Heart left ventricle (tissue), 16 donors: Measurements from ENCODE around the gene MACC1. TPM values are rescaled to one million over a fixed set of nuclear protein-coding genes. Genes with fewer than 3 reads are reported as not detected.

Experiments used
- ATAC-seq, 4 donors: fragments of 200-7000 bp; cut with Tn5 transposase; one replicate each; pipeline ENCODE4 v1.9.1; 2020 to 2022; ENCODE audit warnings: moderate library complexity in 4 of 4, mild to moderate bottlenecking in 3 of 4, moderate number of reproducible peaks in 1 of 4
- DNase-seq, 5 donors: peaks; one replicate each; pipeline ENCODE4 v3.0.0-alpha.2; 2020
- H3K27ac ChIP-seq, 12 donors: fragments of 200-600 bp; sonication (generic) in 4 of 12; one replicate each; pipeline versions ENCODE4 v1.5.0 to v1.8.0; 2016 to 2022; ENCODE audit warnings: mild to moderate bottlenecking in 2 of 12
- H3K27me3 ChIP-seq, 9 donors: fragments of 200-600 bp; sonication (generic) in 2 of 9; one replicate each; pipeline versions ENCODE4 v1.5.1 to v1.8.0; 2016 to 2022; ENCODE audit warnings: mild to moderate bottlenecking in 3 of 9
- H3K36me3 ChIP-seq, 9 donors: fragments of 200-600 bp; sonication (generic) in 2 of 9; one replicate each; pipeline versions ENCODE4 v1.5.0 to v1.8.0; 2018 to 2022; ENCODE audit warnings: mild to moderate bottlenecking in 2 of 9
- H3K4me1 ChIP-seq, 12 donors: fragments of 200-600 bp; sonication (generic) in 4 of 12; one replicate each; pipeline versions ENCODE4 v1.5.0 to v1.8.0; 2016 to 2022; ENCODE audit warnings: mild to moderate bottlenecking in 3 of 12
- H3K4me3 ChIP-seq, 12 donors: fragments of 200-600 bp; sonication (generic) in 4 of 12; one replicate each; pipeline versions ENCODE4 v1.5.0 to v1.8.0; 2017 to 2022; ENCODE audit warnings: mild to moderate bottlenecking in 9 of 12, moderate library complexity in 4 of 12
- H3K9me3 ChIP-seq, 12 donors: fragments of 200-600 bp; sonication (generic) in 4 of 12; one replicate each; pipeline versions ENCODE4 v1.5.0 to v1.8.0; 2016 to 2022; ENCODE audit warnings: mild to moderate bottlenecking in 1 of 12
- CTCF ChIP-seq, 12 donors: fragments of 200-600 bp; sonication (generic) in 4 of 12; IDR thresholded peaks; one replicate each; pipeline versions ENCODE4 v1.5.0 to v1.8.0; 2018 to 2022; ENCODE audit warnings: antibody characterized with exemption in 12 of 12, mild to moderate bottlenecking in 5 of 12
- POLR2A ChIP-seq, 2 donors: fragments of 450-650 bp; IDR thresholded peaks; one replicate each; pipeline ENCODE4 v1.6.1; 2017; ENCODE audit warnings: antibody characterized with exemption in 2 of 2, mild to moderate bottlenecking in 2 of 2, moderate library complexity in 2 of 2
- WGBS, 4 donors: extraction: QIAGEN DNeasy Blood & Tissue Kit in 2 of 4; methylation state at CpG; one replicate each; pipeline versions ENCODE4 v1.1.5 to v1.1.7; 2013 to 2018; 5-methylcytosine and 5-hydroxymethylcytosine counted together
- intact Hi-C, 10 donors: fragments of 100-400 bp; cut with DNase I; formaldehyde crosslinking; loops; one replicate each; pipeline versions ENCODE4 v1.11.1 to v1.14.2; 2022
- polyA plus RNA-seq, 2 donors: library from polyadenylated mRNA; stranded (reverse); fragments of 200-250 nt; gene quantifications; one replicate each; pipeline ENCODE4 v1.2.3, GENCODE V29; 2013
- total RNA-seq, 9 donors: library from RNA; depleted of rRNA in 2 of 9; stranded (reverse); fragments of >200 nt in 2 of 9; fragmentation: NEBNext Ultra II Directional in 3 of 9; extraction: Animal tissue kit (Norgen Biotek cat#: 25700) in 3 of 9; gene quantifications; one replicate each; pipeline versions ENCODE4 v1.1.0 to v1.2.4, GENCODE V29; 2016 to 2023
- donor health status: ischemic (EF 13 %, LVEDD 7.1; RV severe dilation, severe dysfunction).
- donor health status: healthy with polysubstance abuse.
- donor health status: DM: no; HTN: yes; CAD: no.
- donor health status: DM: no; HTN: no; CAD: no.
- donor health status: ischemic (EF 25% LVEDD 6.9; RV normal size, moderate dysfunction).
- donor health status: ischemic (EF 25% LVEDD 5.7; RV mildly dilated, moderate dysfunction).
- donor health status: healthy.
- donor health status: DM: yes; HTN: yes; CAD: no.
- donor health status: ischemic (EF 35%, LVEDD 5.7; RV mildly dilated, moderate dysfunction).
- donor health status: nonischemic (EF 11% LVEDD 7.7; RV severe dilation, severe dysfunction).
- donor health status: DM: yes; HTN: yes; CAD: no.
- donor health status: PGD.
- donor health status: ischemic (EF 29% LVEDD 5.4; RV normal size, mild dysfunction).
- donor health status: nonischemic (EF 23%, LVEDD 6.1; RV moderate dilation, normal function).

The MACC1 gene
- total and polyA plus RNA-seq, 11 donors: under 0.01 to 1.3 (median 0.12) TPM; not detected in 4

GRCh38 chr7:20220293-20220761 is 3.1 kb upstream of the MACC1 start:
- no peak overlapping the region for H3K4me3 ChIP-seq
- peaks cover 0 to 43% (median 0%) of the 10 kb centered on the region in 12 donors for H3K4me1 ChIP-seq
- intact Hi-C loops: no loop called here
- 64 to 72% (median 66%) methylated on average over 3 of the region's 3 CpGs for WGBS, 4 donors
- ATAC-seq (no peak), DNase-seq (no peak)
- peak overlapping the region; percentile 18 to 90 (median 67) for H3K27ac ChIP-seq
- no peaks in the 10 kb centered on the region for H3K9me3 ChIP-seq
- TF ChIP-seq CTCF (IDR thresholded peaks at IDR 0.05) (no peak), POLR2A (IDR thresholded peaks at IDR 0.05) (no peak)
- no peaks in the 10 kb centered on the region for H3K36me3 ChIP-seq
- H3K27me3 ChIP-seq: no peaks in the 10 kb centered on the region

GRCh38 chr7:20219446-20220292 is 2.5 kb upstream of the MACC1 start:
- peak; percentile 84 to 95 (median 92) for ATAC-seq
- no peaks in the 10 kb centered on the region for H3K36me3 ChIP-seq
- 57 to 65% (median 59%) methylated on average over 7 of the region's 7 CpGs for WGBS, 4 donors
- TF ChIP-seq CTCF (IDR thresholded peaks at IDR 0.05): no peak
- no peak for TF ChIP-seq POLR2A (IDR thresholded peaks at IDR 0.05)
- H3K27me3 ChIP-seq: no peaks in the 10 kb centered on the region
- peak; percentile 66 to 83 (median 76) for DNase-seq
- H3K4me1 ChIP-seq: peaks cover 0 to 43% (median 0%) of the 10 kb centered on the region in 12 donors
- no peaks in the 10 kb centered on the region for H3K9me3 ChIP-seq
- no peak overlapping the region for H3K4me3 ChIP-seq
- intact Hi-C loops: no loop called here
- H3K27ac ChIP-seq: peak overlapping the region; percentile 18 to 90 (median 67)

GRCh38 chr7:20219062-20219445 is 1.9 kb upstream of the MACC1 start:
- Histone ChIP-seq H3K27me3 (no peaks in the 10 kb centered on the region), H3K4me3 (no peak overlapping the region), H3K27ac (peak overlapping the region; percentile 1 to 90 (median 58)), H3K4me1 (peaks cover 0 to 39% (median 0%) of the 10 kb centered on the region in 12 donors), H3K36me3 (no peaks in the 10 kb centered on the region), H3K9me3 (no peaks in the 10 kb centered on the region)
- intact Hi-C loops: no loop called here
- no peak for DNase-seq
- WGBS, 4 donors: 79 to 86% (median 82%) methylated on average over 3 of the region's 3 CpGs
- no peak for TF ChIP-seq CTCF (IDR thresholded peaks at IDR 0.05)
- no peak for TF ChIP-seq POLR2A (IDR thresholded peaks at IDR 0.05)
- no peak for ATAC-seq

- no peak for ATAC-seq
- Histone ChIP-seq H3K27me3 (no peaks in the 10 kb centered on the region), H3K4me3 (no peak overlapping the region), H3K4me1 (peaks cover 0 to 38% (median 0%) of the 10 kb centered on the region in 12 donors), H3K27ac (no peak overlapping the region), H3K9me3 (no peaks in the 10 kb centered on the region), H3K36me3 (no peaks in the 10 kb centered on the region)
- intact Hi-C loops: no loop called here
- TF ChIP-seq CTCF (IDR thresholded peaks at IDR 0.05) (no peak), POLR2A (IDR thresholded peaks at IDR 0.05) (no peak)
- DNase-seq: no peak
Measured at GRCh38 chr7:20218279-20218678, 1.1 kb upstream of the MACC1 start.
